ENCODE results near the gene SEMA3B.

Gene SEMA3B

DNA sequence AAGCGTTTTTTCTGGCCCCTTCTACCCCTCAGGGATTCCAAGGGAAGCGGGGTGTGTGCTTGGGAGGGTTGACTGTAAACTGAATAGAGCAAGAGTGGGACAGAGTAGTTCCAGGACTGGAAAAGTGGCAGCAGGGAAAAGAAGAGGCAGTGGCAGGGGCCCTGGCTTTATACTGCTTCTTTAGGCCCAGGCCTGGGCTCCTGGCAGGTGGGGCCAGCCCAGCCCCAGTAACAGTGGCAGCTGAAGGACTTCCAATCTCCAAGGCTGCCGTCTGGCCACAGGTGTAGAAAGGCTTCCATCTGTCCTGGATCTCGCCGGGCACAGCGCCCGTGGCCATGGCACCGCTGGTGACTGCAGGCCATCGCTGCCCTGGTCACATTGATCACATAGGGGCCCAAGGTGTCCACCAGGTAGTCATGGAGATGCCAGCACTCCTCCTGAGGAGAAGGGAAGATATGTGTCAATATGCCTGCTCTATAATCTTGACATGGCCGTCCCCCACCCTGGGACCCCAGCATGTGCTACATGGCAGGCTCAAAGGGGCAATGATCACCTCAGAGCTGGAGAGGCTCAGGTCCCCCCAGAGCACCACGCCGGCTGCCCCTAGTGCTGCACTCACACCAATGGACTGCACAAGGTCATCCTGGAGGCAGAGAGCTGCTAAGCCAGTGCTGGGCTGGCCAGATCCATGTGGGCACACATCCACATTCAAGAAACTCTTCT is 24.3 kb downstream of the SEMA3B start:
- TF ChIP-seq, protein P1, sequence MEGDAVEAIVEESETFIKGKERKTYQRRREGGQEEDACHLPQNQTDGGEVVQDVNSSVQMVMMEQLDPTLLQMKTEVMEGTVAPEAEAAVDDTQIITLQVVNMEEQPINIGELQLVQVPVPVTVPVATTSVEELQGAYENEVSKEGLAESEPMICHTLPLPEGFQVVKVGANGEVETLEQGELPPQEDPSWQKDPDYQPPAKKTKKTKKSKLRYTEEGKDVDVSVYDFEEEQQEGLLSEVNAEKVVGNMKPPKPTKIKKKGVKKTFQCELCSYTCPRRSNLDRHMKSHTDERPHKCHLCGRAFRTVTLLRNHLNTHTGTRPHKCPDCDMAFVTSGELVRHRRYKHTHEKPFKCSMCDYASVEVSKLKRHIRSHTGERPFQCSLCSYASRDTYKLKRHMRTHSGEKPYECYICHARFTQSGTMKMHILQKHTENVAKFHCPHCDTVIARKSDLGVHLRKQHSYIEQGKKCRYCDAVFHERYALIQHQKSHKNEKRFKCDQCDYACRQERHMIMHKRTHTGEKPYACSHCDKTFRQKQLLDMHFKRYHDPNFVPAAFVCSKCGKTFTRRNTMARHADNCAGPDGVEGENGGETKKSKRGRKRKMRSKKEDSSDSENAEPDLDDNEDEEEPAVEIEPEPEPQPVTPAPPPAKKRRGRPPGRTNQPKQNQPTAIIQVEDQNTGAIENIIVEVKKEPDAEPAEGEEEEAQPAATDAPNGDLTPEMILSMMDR (IDR thresholded peaks at IDR 0.05) = no peak
- TF ChIP-seq ZFX (IDR thresholded peaks at IDR 0.05; ENCODE audit: borderline replicate concordance) = no peak
- peak overlapping the region; percentile 89 for H3K27ac ChIP-seq

DNA sequence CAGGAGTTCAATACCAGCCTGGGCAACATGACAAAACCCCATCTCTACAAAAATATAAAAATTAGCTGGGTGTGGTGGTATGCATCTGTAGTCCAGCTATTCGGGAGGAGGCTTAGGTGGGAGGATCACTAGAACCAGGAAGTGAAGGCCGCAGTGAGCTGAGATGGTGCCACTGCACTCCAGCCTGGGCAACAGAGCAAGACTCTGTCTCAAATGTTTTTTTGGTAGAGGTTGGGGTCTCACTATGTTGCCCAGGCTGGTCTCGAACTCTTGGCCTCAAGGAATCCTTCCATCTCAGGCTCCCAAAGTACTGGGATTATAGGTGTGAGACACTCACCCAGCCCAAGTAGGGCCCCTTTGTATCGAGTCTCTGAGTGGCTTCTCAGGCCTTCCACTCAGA is 25.1 kb downstream of the SEMA3B start:
- no peak for TF ChIP-seq ZFX (IDR thresholded peaks at IDR 0.05; ENCODE audit: borderline replicate concordance)
- TF ChIP-seq, protein P1 (IDR thresholded peaks at IDR 0.05) = no peak
- no peak overlapping the region for H3K27ac ChIP-seq

DNA sequence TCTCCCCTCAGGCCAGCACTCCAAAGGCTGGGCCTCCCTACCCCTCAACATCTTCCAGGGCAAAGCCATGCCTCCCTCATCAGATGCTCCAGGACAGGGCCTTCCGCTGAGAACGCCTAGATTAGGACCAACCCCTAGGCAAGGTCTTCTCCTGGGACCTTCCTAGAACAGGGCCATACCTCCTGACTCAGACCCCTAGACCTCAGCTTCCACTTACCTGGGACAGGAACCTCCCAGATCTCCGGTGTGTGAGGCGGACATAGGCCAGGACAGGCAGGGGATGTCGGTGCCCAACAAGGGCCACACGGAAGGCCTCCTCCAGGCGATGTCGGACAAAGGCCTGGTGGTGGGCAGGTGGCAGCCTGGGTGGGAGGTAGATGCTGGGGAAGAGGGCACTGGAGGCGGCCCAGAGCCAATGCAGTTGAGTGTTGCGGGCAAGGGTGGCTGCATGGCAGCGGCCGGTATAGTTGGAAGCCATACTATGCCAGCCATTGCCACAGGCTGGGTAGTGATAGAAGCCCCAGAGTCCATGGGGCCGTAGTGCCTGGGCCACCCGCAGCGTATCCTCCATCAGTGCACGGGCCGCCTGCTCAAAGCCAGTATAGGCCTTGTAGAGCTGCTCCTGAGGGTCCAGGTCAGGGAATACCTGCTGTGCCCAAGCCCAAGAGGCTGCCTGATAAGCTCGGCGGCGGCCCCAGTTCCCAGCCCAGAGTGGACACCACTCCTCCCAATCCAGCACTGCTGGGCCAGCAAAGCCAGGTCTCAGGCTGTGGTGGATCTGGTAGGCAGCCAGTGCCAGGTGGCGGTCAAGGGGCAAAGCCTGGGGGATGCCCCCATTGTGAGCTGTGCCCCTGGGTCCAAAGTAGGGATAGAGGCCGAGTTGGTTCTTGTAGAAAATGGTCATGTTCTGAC is 25.8 kb downstream of the SEMA3B start:
- TF ChIP-seq, protein P1 (IDR thresholded peaks at IDR 0.05) = no peak
- TF ChIP-seq ZFX (IDR thresholded peaks at IDR 0.05; ENCODE audit: borderline replicate concordance) = no peak
- H3K27ac ChIP-seq = no peak overlapping the region

DNA sequence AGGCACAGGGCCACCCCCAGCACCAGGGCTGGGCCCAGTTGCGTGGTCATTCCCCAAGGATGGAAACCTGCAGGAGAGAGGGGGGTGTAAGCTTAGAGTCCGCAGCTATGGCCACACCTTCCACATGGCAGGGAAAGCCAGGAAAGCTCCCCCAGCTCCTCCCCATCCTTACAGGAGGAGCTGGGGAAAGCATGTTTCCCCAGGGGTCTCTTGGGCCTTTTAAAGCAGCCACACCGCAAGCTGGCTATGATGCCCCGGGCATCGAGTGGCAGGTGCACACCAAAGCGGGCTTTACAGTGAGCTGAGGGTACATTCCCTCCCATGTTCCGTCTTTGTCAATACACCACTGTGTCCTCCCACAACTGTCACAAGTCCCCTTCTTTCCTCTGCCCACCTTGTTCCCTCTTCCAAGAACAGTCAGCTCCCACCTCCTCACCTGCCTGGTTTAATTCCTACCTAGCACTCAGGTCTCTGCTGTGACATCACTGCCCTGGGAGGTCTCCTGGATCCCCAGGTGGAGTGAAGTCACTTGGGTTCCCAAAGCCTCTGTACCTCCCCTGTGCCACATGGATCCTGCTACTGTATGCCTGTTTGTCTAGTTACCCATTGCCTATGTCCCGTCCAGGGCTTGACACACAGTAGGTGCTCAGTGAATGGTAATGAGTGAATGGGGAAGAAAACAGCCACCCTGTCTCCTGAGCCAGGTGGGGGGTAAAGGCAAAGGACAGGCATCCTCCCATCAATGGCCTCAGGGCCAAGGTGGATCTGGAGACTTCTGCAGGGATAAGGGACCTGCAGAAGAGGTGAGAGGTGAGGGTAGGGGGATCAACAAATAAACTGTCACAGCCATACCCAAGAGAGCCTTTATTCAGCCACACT is 26.8 kb downstream of the SEMA3B start:
- no peak overlapping the region for H3K27ac ChIP-seq
- TF ChIP-seq, protein P1 (IDR thresholded peaks at IDR 0.05) = no peak
- no peak for TF ChIP-seq ZFX (IDR thresholded peaks at IDR 0.05; ENCODE audit: borderline replicate concordance)

DNA sequence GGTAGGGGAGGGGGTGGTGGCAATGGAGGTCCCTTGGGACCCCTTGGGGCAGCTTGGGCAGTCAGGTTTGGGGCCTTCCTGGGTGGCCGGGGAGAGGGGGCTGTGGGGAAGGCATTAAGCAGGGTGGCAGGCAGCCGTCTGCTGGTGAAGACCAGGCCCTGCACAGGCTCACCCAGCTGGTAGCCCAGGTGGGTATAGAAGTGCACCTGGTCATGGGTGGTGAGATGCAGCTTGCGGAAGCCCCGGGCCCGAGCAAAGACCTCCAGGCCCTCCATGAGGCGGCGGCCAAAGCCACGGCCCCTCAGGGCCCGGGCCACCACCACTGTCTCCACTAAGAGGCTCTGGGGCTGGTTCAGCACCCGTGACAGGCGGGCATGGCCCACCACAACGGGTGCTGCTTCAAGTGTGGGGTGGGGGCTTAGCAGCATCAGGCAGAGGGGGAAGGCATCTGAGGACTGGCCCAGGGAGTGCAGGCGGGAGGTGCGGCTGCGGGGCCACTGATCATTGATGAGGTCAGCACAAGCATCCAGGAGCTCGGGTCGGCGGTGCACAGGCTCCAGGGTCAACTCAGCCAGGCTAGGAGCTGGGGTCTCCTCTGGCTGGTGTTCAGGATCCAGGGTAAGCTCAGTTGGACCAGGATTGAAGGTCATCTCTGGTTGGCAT is 27.9 kb downstream of the SEMA3B start:
- no peak overlapping the region for H3K27ac ChIP-seq

DNA sequence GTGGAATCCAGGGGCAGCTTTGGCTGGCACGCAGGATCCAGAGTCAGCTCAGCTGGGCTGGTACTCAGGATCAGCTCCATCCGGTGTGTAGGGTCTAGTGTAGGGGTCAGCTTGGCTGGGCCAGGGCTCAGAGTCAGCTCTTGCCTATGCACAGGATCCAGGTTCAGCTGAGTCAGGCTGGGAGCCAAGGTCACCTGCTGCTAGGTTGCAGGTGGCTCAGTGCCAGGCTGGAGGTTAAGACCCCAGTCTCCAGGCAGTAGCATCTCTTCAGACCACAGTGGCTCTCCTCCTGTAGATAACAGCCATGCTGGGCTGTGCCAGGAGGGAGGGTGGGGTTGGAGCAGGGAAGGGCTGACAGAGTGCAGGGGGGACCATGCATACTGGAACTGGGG is 28.4 kb downstream of the SEMA3B start:
- H3K27ac ChIP-seq = no peak overlapping the region

More for the DNA sequence above, 27.9 kb downstream of the SEMA3B start:
- no peak for TF ChIP-seq ZFX (IDR thresholded peaks at IDR 0.05; ENCODE audit: borderline replicate concordance)
- TF ChIP-seq, protein P1 (IDR thresholded peaks at IDR 0.05) = no peak

More for the DNA sequence above, 28.4 kb downstream of the SEMA3B start:
- TF ChIP-seq ZFX (IDR thresholded peaks at IDR 0.05; ENCODE audit: borderline replicate concordance) = no peak
- TF ChIP-seq, protein P1 (IDR thresholded peaks at IDR 0.05) = no peak
